Adrenal gland (tissue), 12 donors: Measurements from ENCODE around the gene MKX. TPM values are rescaled to one million over a fixed set of nuclear protein-coding genes. Genes with fewer than 3 reads are reported as not detected.
A peak's percentile ranks its signal among the peaks of the same experiment; 100 is the strongest.

Experiments used
- DNase-seq, 7 donors: peaks; one replicate each; pipeline ENCODE4 v3.0.0-alpha.2; 2019 to 2020
- H3K27ac ChIP-seq, 5 donors: fragments of 200-600 bp; sonication (generic) in 4 of 5; 1 replicate in 3 of 5; 2 replicates in 2 of 5; pipeline versions ENCODE4 v1.5.1 to v1.8.0; 2016 to 2020; ENCODE audit warnings: mild to moderate bottlenecking in 1 of 5
- H3K27me3 ChIP-seq: fragments of 200-600 bp; 2 replicates; pipeline ENCODE4 v1.8.0; 2021
- H3K36me3 ChIP-seq, 2 donors: fragments of 200-600 bp; replicated peaks in 1 of 2; 1 replicate in 1 of 2; 2 replicates in 1 of 2; pipeline versions ENCODE4 v1.5.1 to v1.8.0; 2018 to 2022
- H3K4me1 ChIP-seq, 2 donors: fragments of 200-600 bp; replicated peaks in 1 of 2; 1 replicate in 1 of 2; 2 replicates in 1 of 2; pipeline versions ENCODE4 v1.5.1 to v1.8.0; 2018 to 2021
- H3K4me3 ChIP-seq, 4 donors: fragments of 200-600 bp; sonication (generic) in 3 of 4; one replicate each; pipeline ENCODE4 v1.5.1; 2016 to 2018
- H3K9me3 ChIP-seq, 3 donors: fragments of 200-600 bp; sonication (generic) in 1 of 3; replicated peaks in 1 of 3; 1 replicate in 2 of 3; 2 replicates in 1 of 3; pipeline versions ENCODE4 v1.5.1 to v1.8.0; 2016 to 2021
- POLR2A ChIP-seq, 2 donors: fragments of 450-650 bp; IDR thresholded peaks; one replicate each; pipeline ENCODE4 v1.6.1; 2017; ENCODE audit warnings: antibody characterized with exemption in 2 of 2, mild to moderate bottlenecking in 2 of 2, moderate library complexity in 1 of 2
- WGBS, 4 donors: extraction: QIAGEN DNeasy Blood & Tissue Kit in 2 of 4; methylation state at CpG; one replicate each; pipeline versions ENCODE4 v1.1.5 to v1.1.7; 2013 to 2017; 5-methylcytosine and 5-hydroxymethylcytosine counted together
- intact Hi-C, 2 donors: fragments of 100-400 bp; cut with DNase I; formaldehyde crosslinking; loops; one replicate each; pipeline versions ENCODE4 v1.14.1 to v1.15.0; 2022 to 2023
- polyA plus RNA-seq, 3 donors: library from polyadenylated mRNA; stranded (reverse); fragments of 200-250 nt in 2 of 3; fragments of 350-450 nt in 1 of 3; fragmentation: Illumina TruSeq in 1 of 3; extraction: RNeasy Lipid Tissue Mini Kit (QIAGEN cat#74804) in 1 of 3; gene quantifications; one replicate each; pipeline ENCODE4 v1.2.3, GENCODE V29; 2013 to 2014
- total RNA-seq, 9 donors: library from RNA; depleted of rRNA in 4 of 9; stranded (reverse); fragments of >200 nt in 4 of 9; fragments of 120-200 nt in 1 of 9; fragmentation: NEBNext Ultra II Directional in 1 of 9; extraction: Animal tissue kit (Norgen Biotek cat#: 25700) in 1 of 9; gene quantifications; one replicate each; pipeline versions ENCODE4 v1.1.0 to v1.2.4, GENCODE V29; 2013 to 2023
- TF ChIP-seq, protein P1 (sequence below), 6 experiments: fragments of 450-650 bp in 4 of 6; fragments of 200-600 bp in 2 of 6; sonication (generic) in 1 of 6; IDR thresholded peaks; 1 replicate in 5 of 6; 2 replicates in 1 of 6; pipeline versions ENCODE4 v1.5.1 to v1.8.0; 2016 to 2021; ENCODE audit warnings: antibody characterized with exemption in 6 of 6, mild to moderate bottlenecking in 2 of 6, moderate library complexity in 1 of 6
- donor health status: healthy with polysubstance abuse.
- donor health status: Bipolar disorder and iron deficiency.
- donor health status: DM: yes; HTN: yes; CAD: no.
- donor health status: DM: no; HTN: no; CAD: no.
- donor health status: DM: no; HTN: no; CAD: no.
- donor health status: DM: yes; HTN: yes; CAD: no.

MKX gene
- total and polyA plus RNA-seq, 12 donors, result 0.06 to 5.4 (median 1.3) TPM

DNA sequence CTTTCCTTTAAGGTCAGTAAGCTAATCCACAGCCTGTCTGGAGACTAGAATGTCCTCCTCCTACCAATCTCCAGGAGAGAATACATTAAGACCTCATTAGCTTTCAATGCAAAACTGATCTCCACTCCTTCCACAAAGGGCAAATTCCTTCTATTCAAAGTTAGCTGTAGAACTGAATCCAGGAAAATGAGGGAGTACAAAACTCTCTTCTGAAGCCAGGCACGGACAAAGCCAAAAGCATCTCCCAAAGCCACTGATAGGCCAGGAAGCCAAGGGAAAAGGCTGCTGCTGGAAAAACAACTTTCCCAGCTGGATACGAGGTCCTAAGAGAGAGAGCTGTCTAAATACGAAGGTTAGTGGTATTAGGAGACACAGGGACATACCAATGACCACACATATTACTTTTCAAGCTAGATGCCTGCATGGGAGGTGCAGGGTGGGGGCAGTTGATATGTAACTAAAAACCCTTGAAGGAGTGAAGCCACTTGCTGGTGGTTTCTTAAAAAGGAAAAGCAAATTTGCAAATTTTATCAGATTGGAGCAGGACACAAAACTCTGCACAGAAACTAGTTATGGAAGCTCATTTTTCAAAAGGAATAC, 43.6 kb downstream of the MKX start:
- Histone ChIP-seq H3K9me3 (no peaks in the 10 kb centered on the region), H3K36me3 (no peaks in the 10 kb centered on the region), H3K4me1 (peaks cover 7 to 16% of the 10 kb centered on the region in 2 donors), H3K27ac (no peak overlapping the region), H3K4me3 (no peak overlapping the region), H3K27me3 (no peaks in the 10 kb centered on the region)
- TF ChIP-seq POLR2A (IDR thresholded peaks at IDR 0.05), result no peak
- TF ChIP-seq, protein P1, sequence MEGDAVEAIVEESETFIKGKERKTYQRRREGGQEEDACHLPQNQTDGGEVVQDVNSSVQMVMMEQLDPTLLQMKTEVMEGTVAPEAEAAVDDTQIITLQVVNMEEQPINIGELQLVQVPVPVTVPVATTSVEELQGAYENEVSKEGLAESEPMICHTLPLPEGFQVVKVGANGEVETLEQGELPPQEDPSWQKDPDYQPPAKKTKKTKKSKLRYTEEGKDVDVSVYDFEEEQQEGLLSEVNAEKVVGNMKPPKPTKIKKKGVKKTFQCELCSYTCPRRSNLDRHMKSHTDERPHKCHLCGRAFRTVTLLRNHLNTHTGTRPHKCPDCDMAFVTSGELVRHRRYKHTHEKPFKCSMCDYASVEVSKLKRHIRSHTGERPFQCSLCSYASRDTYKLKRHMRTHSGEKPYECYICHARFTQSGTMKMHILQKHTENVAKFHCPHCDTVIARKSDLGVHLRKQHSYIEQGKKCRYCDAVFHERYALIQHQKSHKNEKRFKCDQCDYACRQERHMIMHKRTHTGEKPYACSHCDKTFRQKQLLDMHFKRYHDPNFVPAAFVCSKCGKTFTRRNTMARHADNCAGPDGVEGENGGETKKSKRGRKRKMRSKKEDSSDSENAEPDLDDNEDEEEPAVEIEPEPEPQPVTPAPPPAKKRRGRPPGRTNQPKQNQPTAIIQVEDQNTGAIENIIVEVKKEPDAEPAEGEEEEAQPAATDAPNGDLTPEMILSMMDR (IDR thresholded peaks at IDR 0.05), result no peak
- WGBS, 4 donors, result 64 to 77% (median 68%) methylated on average over 3 of the region's 3 CpGs
- intact Hi-C loops, result no loop called here
- no peak for DNase-seq

DNA sequence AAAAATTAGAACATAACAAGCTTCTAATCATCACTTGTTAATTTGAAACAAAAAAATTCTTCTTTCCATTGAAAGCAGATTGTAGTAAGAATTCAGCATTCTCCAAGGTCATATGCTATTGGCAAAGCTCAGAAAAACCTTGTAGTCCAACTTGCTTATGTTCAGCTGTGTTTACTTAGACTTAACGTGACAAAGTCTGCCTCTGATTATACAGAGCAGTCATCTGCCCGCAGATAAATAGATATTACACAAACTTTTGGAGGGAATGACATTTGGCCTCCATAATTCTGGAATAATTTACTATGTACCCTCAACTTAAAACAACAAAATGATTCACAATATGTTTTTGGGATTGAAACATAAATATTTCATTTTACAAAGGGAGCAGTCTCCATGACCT, 45.8 kb downstream of the MKX start:
- H3K9me3 ChIP-seq, result no peaks in the 10 kb centered on the region
- no peak overlapping the region for H3K4me3 ChIP-seq
- DNase-seq, result no peak
- H3K4me1 ChIP-seq, result peaks cover 7 to 22% of the 10 kb centered on the region in 2 donors
- intact Hi-C loops, result no loop called here
- peak overlapping the region in 1 of 5 donors; percentile 8 for H3K27ac ChIP-seq
- TF ChIP-seq, protein P1 (IDR thresholded peaks at IDR 0.05), result no peak
- TF ChIP-seq POLR2A (IDR thresholded peaks at IDR 0.05), result no peak
- H3K27me3 ChIP-seq, result no peaks in the 10 kb centered on the region
- H3K36me3 ChIP-seq, result no peaks in the 10 kb centered on the region
- WGBS, 4 donors, result 12 to 20% (median 15%) methylated on average over 2 of the region's 2 CpGs

DNA sequence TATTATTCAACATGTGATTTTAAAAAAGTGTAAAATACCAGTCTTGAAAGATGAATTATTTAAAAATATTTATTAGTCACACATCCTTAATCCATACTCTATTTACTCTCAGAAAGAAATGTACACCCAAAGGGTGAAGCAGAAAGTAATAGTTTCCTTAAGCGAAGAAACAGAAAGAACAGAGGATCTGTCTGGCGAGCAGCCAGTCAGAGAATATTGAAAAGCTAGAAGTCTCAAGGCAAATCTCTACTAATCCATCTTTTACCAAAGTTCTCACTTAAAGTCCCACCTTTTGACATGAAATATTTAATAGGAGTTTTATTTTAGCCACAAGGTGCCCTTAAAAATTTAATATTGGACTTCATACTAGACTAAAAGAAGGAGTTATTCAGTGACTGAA, 46.7 kb downstream of the MKX start:
- Histone ChIP-seq H3K4me1 (peaks cover 7 to 22% of the 10 kb centered on the region in 2 donors), H3K27me3 (no peaks in the 10 kb centered on the region), H3K4me3 (no peak overlapping the region), H3K9me3 (no peaks in the 10 kb centered on the region), H3K36me3 (no peaks in the 10 kb centered on the region), H3K27ac (no peak overlapping the region)
- TF ChIP-seq, protein P1 (IDR thresholded peaks at IDR 0.05), result no peak
- no peak for TF ChIP-seq POLR2A (IDR thresholded peaks at IDR 0.05)
- no peak for DNase-seq
- WGBS, 4 donors, result 83 to 91% (median 90%) methylated on average over 2 of the region's 2 CpGs
- intact Hi-C loops, result no loop called here

DNA sequence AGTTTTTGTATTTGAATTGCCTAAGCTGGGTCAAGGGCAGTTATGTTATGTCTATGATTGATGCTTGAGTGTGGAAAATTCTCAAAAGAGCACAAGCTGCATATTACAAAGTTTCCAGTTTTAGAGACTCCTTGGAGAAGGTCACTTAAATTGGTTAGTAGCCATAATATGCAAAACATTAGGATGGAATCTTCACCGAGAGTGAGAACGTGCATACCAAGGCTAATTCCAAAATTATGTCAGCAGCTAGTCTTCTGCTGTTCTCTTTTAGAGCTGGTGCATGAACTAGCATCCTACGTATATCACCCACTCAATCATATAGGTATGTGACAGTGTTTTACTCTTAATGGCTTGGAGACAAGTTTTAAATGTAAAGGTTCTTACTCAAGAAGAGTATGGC, 49.2 kb downstream of the MKX start:
- Histone ChIP-seq H3K27ac (peak overlapping the region in 1 of 5 donors; percentile 36), H3K4me3 (no peak overlapping the region), H3K4me1 (peaks cover 7 to 22% of the 10 kb centered on the region in 2 donors), H3K27me3 (no peaks in the 10 kb centered on the region), H3K36me3 (no peaks in the 10 kb centered on the region), H3K9me3 (no peaks in the 10 kb centered on the region)
- WGBS, 4 donors, result 39 to 51% (median 43%) methylated on average over 3 of the region's 3 CpGs
- DNase-seq, result no peak
- intact Hi-C loops, result no loop called here
- TF ChIP-seq POLR2A (IDR thresholded peaks at IDR 0.05), result no peak
- TF ChIP-seq, protein P1 (IDR thresholded peaks at IDR 0.05), result no peak
